ES-I3 (cell line): ENCODE measurements around the gene OR2T10.
"Not testable (repeated sequence)": the region's sequence is repeated elsewhere in the genome, so short reads cannot be mapped to it uniquely, and the experiment has no call there.

Experiments used
- H3K36me3 ChIP-seq: 2 replicates; pipeline ENCODE4 v1.6.1; 2013; ENCODE audit warnings: mild to moderate bottlenecking, low read length, control low read depth, moderate library complexity; ENCODE audit not compliant: insufficient read depth
- H3K4me1 ChIP-seq: 2 replicates; pipeline ENCODE4 v1.6.1; 2013; ENCODE audit warnings: mild to moderate bottlenecking, control low read depth, low read length; ENCODE audit not compliant: insufficient read depth
- H3K9ac ChIP-seq: 2 replicates; pipeline ENCODE4 v1.6.1; 2013; ENCODE audit warnings: low read depth, mild to moderate bottlenecking, low read length, moderate library complexity
- H3K9me3 ChIP-seq: 2 replicates; pipeline ENCODE4 v1.6.1; 2013; ENCODE audit warnings: mild to moderate bottlenecking, low read length, moderate library complexity; ENCODE audit not compliant: control insufficient read depth, insufficient read depth

The OR2T10 gene

DNA sequence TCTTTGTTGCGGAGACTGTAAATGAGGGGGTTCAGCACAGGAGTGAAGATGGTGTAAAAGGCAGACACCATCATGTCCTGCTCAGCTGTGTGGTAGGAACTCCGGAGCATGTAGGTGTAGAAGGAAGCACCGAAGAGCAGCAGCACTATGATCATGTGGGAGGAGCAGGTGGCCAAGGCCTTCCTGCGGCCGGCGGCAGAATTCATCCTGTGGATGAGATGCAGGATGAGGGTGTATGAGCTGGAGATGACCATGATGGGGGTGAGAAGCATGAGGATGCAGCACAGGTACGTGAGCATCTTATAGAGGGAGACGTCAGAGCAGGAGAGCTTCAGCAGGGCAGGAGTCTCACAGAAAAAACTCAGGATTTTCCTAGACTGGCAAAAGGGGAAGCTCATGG, 23.6 kb downstream of the OR2T10 start:
- H3K9me3 ChIP-seq, H3K9ac ChIP-seq, H3K36me3 ChIP-seq, H3K4me1 ChIP-seq: not testable (repeated sequence)

GRCh38 chr1:248572049-248572448, 25.5 kb downstream of the OR2T10 start:
- H3K9ac ChIP-seq, H3K4me1 ChIP-seq, H3K9me3 ChIP-seq, H3K36me3 ChIP-seq: not testable (repeated sequence)

DNA sequence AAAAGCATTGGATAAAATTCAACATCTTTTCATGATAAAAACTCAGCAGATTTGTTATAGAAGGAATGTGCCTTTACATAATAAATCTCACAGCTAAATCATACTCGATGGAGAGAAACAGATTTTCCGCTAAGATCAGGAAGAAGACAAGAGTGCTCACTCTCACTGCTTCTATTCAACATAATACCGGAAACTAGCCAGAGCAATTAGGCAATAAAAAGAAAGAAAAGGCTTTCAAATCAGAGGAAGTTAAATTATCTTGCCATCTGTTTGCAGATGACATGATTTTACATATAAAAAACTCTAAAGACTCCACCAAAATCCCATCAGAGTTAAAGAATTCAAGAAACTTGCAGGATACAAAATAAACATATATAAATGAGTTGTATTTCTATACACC, 26.7 kb downstream of the OR2T10 start:
- not testable (repeated sequence) for H3K9ac ChIP-seq, H3K36me3 ChIP-seq, H3K4me1 ChIP-seq, H3K9me3 ChIP-seq

DNA sequence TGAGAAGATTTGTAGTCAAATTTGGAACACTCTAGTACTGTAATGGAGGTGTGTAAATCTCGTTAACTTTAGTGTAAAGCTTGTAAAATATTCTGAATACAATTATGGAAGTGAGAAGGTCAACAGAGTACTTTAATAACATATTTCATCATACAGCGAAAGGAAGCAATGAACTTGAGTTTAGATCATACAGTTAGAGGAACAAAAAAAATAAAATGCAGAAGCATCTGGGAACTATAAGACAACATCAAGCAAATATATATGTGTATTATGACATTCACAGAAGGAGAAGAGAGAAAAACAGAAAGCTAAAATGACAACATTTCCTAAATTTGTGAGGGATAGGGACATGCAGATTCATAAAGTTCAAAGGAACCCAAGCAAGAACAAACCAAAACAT, 28.5 kb downstream of the OR2T10 start:
- H3K4me1 ChIP-seq, H3K9ac ChIP-seq, H3K36me3 ChIP-seq, H3K9me3 ChIP-seq: not testable (repeated sequence)

- H3K4me1 ChIP-seq, H3K36me3 ChIP-seq, H3K9ac ChIP-seq, H3K9me3 ChIP-seq: not testable (repeated sequence)
Observed at GRCh38 chr1:248565530-248566373, 31.7 kb downstream of the OR2T10 start.

GRCh38 chr1:248562672-248563071, 34.8 kb downstream of the OR2T10 start, which contains the start of gene OR2T29:
Gene OR2T29, minus strand, starts transcription at chr1:248562772. Its CDS starts 3,281 bp downstream, at chr1:248559491.
- not testable (repeated sequence) for H3K36me3 ChIP-seq, H3K9ac ChIP-seq, H3K9me3 ChIP-seq, H3K4me1 ChIP-seq

GRCh38 chr1:248551027-248551426, 46.5 kb downstream of the OR2T10 start:
- H3K9ac ChIP-seq, H3K4me1 ChIP-seq, H3K9me3 ChIP-seq, H3K36me3 ChIP-seq: not testable (repeated sequence)

- not testable (repeated sequence) for H3K9me3 ChIP-seq, H3K9ac ChIP-seq, H3K36me3 ChIP-seq, H3K4me1 ChIP-seq
Observed at GRCh38 chr1:248547383-248547782, 50.1 kb downstream of the OR2T10 start.
